Fibroblast of lung (primary cell): ENCODE data around the gene GRIA1. TPM values are rescaled to one million over a fixed set of nuclear protein-coding genes. Genes with fewer than 3 reads are reported as not detected.

Source experiments
- DNase-seq, 2 donors: peaks; one replicate each; pipeline versions ENCODE4 v3.0.0 to v3.0.0-alpha.2; 2010; ENCODE audit warnings: low read depth in 2 of 2
- H2AFZ ChIP-seq: 2 replicates; pipeline ENCODE4 v1.5.1; 2012; ENCODE audit warnings: low read length, control low read depth, inconsistent platforms
- H3K27ac ChIP-seq: 2 replicates; pipeline ENCODE4 v1.5.1; 2011; ENCODE audit warnings: low read length, control low read depth; ENCODE audit not compliant: insufficient read depth
- H3K27me3 ChIP-seq: 2 replicates; pipeline ENCODE4 v1.5.1; 2011; ENCODE audit warnings: mild to moderate bottlenecking, low read length; ENCODE audit not compliant: control insufficient read depth, insufficient read depth
- H3K36me3 ChIP-seq: 2 replicates; pipeline ENCODE4 v1.5.1; 2011; ENCODE audit warnings: low read length; ENCODE audit not compliant: control insufficient read depth, insufficient read depth
- H3K4me1 ChIP-seq: 2 replicates; pipeline ENCODE4 v1.5.1; 2011; ENCODE audit warnings: low read length; ENCODE audit not compliant: control insufficient read depth, insufficient read depth; ENCODE audit errors: extremely low read depth
- H3K4me2 ChIP-seq: 2 replicates; pipeline ENCODE4 v1.5.1; 2011; ENCODE audit warnings: low read length, control low read depth; ENCODE audit not compliant: insufficient read depth; ENCODE audit errors: extremely low read depth
- H3K4me3 ChIP-seq, 4 experiments: fragments of 200-600 bp in 1 of 4; sonication (generic) in 1 of 4; replicated peaks in 1 of 4; 2 replicates each; pipeline ENCODE4 v1.5.1; 2011 to 2016; ENCODE audit warnings: low read length in 4 of 4, low read depth in 3 of 4, mild to moderate bottlenecking in 3 of 4, control low read depth in 2 of 4, inconsistent platforms in 1 of 4, mixed read lengths in 1 of 4; ENCODE audit not compliant: insufficient read depth in 1 of 4; ENCODE audit errors: control extremely low read depth in 1 of 4
- H3K79me2 ChIP-seq: 2 replicates; pipeline ENCODE4 v1.5.1; 2012; ENCODE audit warnings: mild to moderate bottlenecking, low read length, inconsistent platforms; ENCODE audit not compliant: control insufficient read depth, insufficient read depth
- H3K9ac ChIP-seq: 2 replicates; pipeline ENCODE4 v1.5.1; 2011; ENCODE audit warnings: mild to moderate bottlenecking, low read length, control low read depth; ENCODE audit not compliant: insufficient read depth
- H3K9me3 ChIP-seq: 2 replicates; pipeline ENCODE4 v1.5.1; 2012; ENCODE audit warnings: low read depth, low read length; ENCODE audit not compliant: control insufficient read depth, insufficient read depth
- H4K20me1 ChIP-seq: 2 replicates; pipeline ENCODE4 v1.5.1; 2011; ENCODE audit warnings: low read length; ENCODE audit not compliant: control insufficient read depth, insufficient read depth; ENCODE audit errors: extremely low read depth
- CTCF ChIP-seq, 2 donors: IDR thresholded peaks in 1 of 2; conservative IDR thresholded peaks in 1 of 2; 1 replicate in 1 of 2; 2 replicates in 1 of 2; pipeline ENCODE4 v1.5.1; 2011 to 2012; ENCODE audit warnings: low read length in 2 of 2, control low read depth in 1 of 2, inconsistent platforms in 1 of 2, low read depth in 1 of 2, mild to moderate bottlenecking in 1 of 2
- EZH2 ChIP-seq: IDR thresholded peaks from 2 replicates; pipeline ENCODE4 v1.5.1; 2012; ENCODE audit warnings: low read length, control low read depth, mild to moderate bottlenecking; ENCODE audit errors: missing control alignments
- polyA plus RNA-seq, 2 donors: library from polyadenylated mRNA; depleted of rRNA in 1 of 2; stranded (reverse) in 1 of 2; unstranded in 1 of 2; fragments of >200 nt; gene quantifications; 2 replicates each; pipeline ENCODE4 v1.2.1, GENCODE V29; 2011 to 2012; ENCODE audit warnings: missing spikeins in 1 of 2
- total RNA-seq: library from RNA; depleted of rRNA; stranded (reverse); fragments of >200 nt; gene quantifications from 2 replicates; pipeline ENCODE4 v1.2.1, GENCODE V29; 2014

The GRIA1 gene
- total and polyA plus RNA-seq, 2 donors (not counting 1 experiment from before 2014, with no cell fraction given) = 2.0 to 4.5 TPM

- TF ChIP-seq EZH2 (no peak), CTCF (conservative IDR thresholded peaks at IDR 0.05 in 1 of 2, IDR thresholded peaks at IDR 0.05 in 1 of 2; ENCODE audit: low read depth in 1 of 2, low read length in 2 of 2) (no peak)
- Histone ChIP-seq H4K20me1 (no peaks in the 10 kb centered on the region), H3K9ac (no peak overlapping the region), H3K79me2 (no peaks in the 10 kb centered on the region), H2AFZ (no peak overlapping the region), H3K4me1 (no peaks in the 10 kb centered on the region), H3K27ac (no peak overlapping the region), H3K36me3 (no peaks in the 10 kb centered on the region), H3K9me3 (no peaks in the 10 kb centered on the region), H3K4me3 (no peak overlapping the region), H3K27me3 (no peaks in the 10 kb centered on the region), H3K4me2 (no peak overlapping the region)
- no peak for DNase-seq
Observed at GRCh38 chr5:153636670-153637451, 146.4 kb downstream of the GRIA1 start.

- Histone ChIP-seq H3K9ac (no peak overlapping the region), H3K27ac (no peak overlapping the region), H3K36me3 (no peaks in the 10 kb centered on the region), H3K79me2 (no peaks in the 10 kb centered on the region), H2AFZ (no peak overlapping the region), H4K20me1 (no peaks in the 10 kb centered on the region), H3K27me3 (no peaks in the 10 kb centered on the region), H3K4me1 (no peaks in the 10 kb centered on the region), H3K4me3 (no peak overlapping the region), H3K4me2 (no peak overlapping the region), H3K9me3 (no peaks in the 10 kb centered on the region)
- no peak for TF ChIP-seq CTCF (conservative IDR thresholded peaks at IDR 0.05 in 1 of 2, IDR thresholded peaks at IDR 0.05 in 1 of 2; ENCODE audit: low read depth in 1 of 2, low read length in 2 of 2)
- no peak for TF ChIP-seq EZH2
- DNase-seq = no peak
Observed at GRCh38 chr5:153640293-153640692, 149.8 kb downstream of the GRIA1 start.

GRCh38 chr5:153641183-153641688, 150.8 kb downstream of the GRIA1 start:
- H3K4me1 ChIP-seq = no peaks in the 10 kb centered on the region
- no peak overlapping the region for H3K9ac ChIP-seq
- H3K27me3 ChIP-seq = no peaks in the 10 kb centered on the region
- no peak overlapping the region for H3K4me2 ChIP-seq
- H4K20me1 ChIP-seq = no peaks in the 10 kb centered on the region
- H3K9me3 ChIP-seq = no peaks in the 10 kb centered on the region
- no peak overlapping the region for H3K4me3 ChIP-seq
- H3K79me2 ChIP-seq = no peaks in the 10 kb centered on the region
- no peak for TF ChIP-seq EZH2
- TF ChIP-seq CTCF (conservative IDR thresholded peaks at IDR 0.05 in 1 of 2, IDR thresholded peaks at IDR 0.05 in 1 of 2; ENCODE audit: low read depth in 1 of 2, low read length in 2 of 2) = no peak
- no peaks in the 10 kb centered on the region for H3K36me3 ChIP-seq
- no peak for DNase-seq
- no peak overlapping the region for H3K27ac ChIP-seq
- no peak overlapping the region for H2AFZ ChIP-seq
